ENCODE measurements around the gene PTEN.
A peak's percentile ranks its signal among the peaks of the same experiment; 100 is the strongest.
"Not testable (repeated sequence)": the region's sequence is repeated elsewhere in the genome, so short reads cannot be mapped to it uniquely, and the experiment has no call there.

The PTEN gene

GRCh38 chr10:87846023-87846422 is 17.4 kb upstream of the PTEN start:
- DNase-seq = no peak

GRCh38 chr10:87846711-87847110 is 16.7 kb upstream of the PTEN start:
- DNase-seq = not testable (repeated sequence)

GRCh38 chr10:87847550-87847949 is 15.9 kb upstream of the PTEN start:
- no peak for DNase-seq

- DNase-seq = no peak
Observed at GRCh38 chr10:87849001-87849400, 14.4 kb upstream of the PTEN start.

- DNase-seq = peak in 1 of 2 experiments; percentile 79
Observed at GRCh38 chr10:87850742-87851205, 12.7 kb upstream of the PTEN start.

GRCh38 chr10:87852089-87852488 is 11.3 kb upstream of the PTEN start:
- no peak for DNase-seq

GRCh38 chr10:87855247-87855646 is 8.2 kb upstream of the PTEN start:
- not testable (repeated sequence) for DNase-seq

- DNase-seq = not testable (repeated sequence)
Observed at GRCh38 chr10:87855665-87856064, 7.8 kb upstream of the PTEN start.

GRCh38 chr10:87860156-87860795 is 3.1 kb upstream of the PTEN start:
- no peak for DNase-seq

- DNase-seq = no peak
Observed at GRCh38 chr10:87860816-87861403, 2.5 kb upstream of the PTEN start.

- DNase-seq = peak in 1 of 2 experiments; percentile 70
Observed at GRCh38 chr10:87861566-87861952, 1.9 kb upstream of the PTEN start.

GRCh38 chr10:87861953-87862678 is 1.3 kb upstream of the PTEN start:
- DNase-seq = peak in 1 of 2 experiments; percentile 77

- DNase-seq = no peak
Observed at GRCh38 chr10:87862679-87863052, 759 bp upstream of the PTEN start.

- not testable (repeated sequence) for DNase-seq
Observed at GRCh38 chr10:87863951-87864495, 598 bp downstream of the PTEN start.

GRCh38 chr10:87864496-87865059 is 1.2 kb downstream of the PTEN start:
- DNase-seq = no peak

- no peak for DNase-seq
Observed at GRCh38 chr10:87865241-87865881, 1.9 kb downstream of the PTEN start.

- DNase-seq = no peak
Observed at GRCh38 chr10:87866412-87866974, 3.1 kb downstream of the PTEN start.

- DNase-seq = no peak
Observed at GRCh38 chr10:87867453-87867852, 4.0 kb downstream of the PTEN start.

- DNase-seq = no peak
Observed at GRCh38 chr10:87868277-87868676, 4.9 kb downstream of the PTEN start.

- not testable (repeated sequence) for DNase-seq
Observed at GRCh38 chr10:87869139-87869538, 5.7 kb downstream of the PTEN start.

- no peak for DNase-seq
Observed at GRCh38 chr10:87869773-87870551, 6.5 kb downstream of the PTEN start.

GRCh38 chr10:87872828-87873227 is 9.4 kb downstream of the PTEN start:
- no peak for DNase-seq
